GM18861 (cell line): ENCODE data around the gene KCNQ2.

Experiments used
- ATAC-seq: cut with Tn5 transposase; IDR thresholded peaks from one replicate; pipeline ENCODE4 v1.9.1; 2021; ENCODE audit not compliant: unreplicated experiment

The KCNQ2 gene

DNA sequence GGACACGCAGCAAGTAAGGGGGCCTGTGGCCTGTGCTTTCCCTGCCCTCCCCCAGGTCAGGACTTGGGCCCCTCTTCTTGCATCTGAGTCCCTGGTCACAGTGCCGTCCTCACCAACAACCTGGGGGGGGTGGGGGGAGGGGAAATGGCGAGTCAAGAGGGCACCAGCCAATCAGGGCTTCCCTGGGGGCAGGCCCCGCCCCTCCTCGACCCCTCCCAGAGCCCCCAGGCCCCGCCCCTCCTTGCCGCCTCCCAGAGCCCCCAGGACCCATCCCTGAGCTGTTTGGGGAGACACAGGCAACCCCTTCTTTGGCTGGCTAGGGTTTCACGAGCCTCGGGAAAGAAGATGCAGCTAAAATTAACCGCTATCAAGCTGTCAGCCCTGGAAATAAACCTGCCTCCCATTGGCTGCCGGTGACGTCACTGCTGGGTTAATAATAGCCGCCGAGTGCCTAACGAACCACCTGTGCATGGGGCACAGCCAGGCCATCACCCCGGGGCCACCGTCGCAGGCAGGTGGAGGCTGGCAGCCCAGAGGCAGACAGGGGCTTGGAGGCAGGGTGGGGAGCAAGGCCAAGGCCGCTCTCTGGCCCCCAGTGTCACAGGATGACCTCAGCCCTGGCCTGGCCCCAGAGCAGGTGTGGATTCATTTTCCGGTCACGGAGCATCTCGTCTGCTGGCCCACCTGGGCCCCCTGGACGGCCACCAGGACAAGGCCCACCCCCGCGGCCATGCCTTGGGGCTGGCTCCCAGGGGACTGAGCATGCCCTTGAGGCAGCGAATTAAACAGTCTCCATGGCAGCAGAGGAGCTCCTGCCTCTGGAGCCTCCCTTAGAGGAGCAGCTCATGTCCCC, 29.6 kb upstream of the KCNQ2 start:
- no peak for ATAC-seq

DNA sequence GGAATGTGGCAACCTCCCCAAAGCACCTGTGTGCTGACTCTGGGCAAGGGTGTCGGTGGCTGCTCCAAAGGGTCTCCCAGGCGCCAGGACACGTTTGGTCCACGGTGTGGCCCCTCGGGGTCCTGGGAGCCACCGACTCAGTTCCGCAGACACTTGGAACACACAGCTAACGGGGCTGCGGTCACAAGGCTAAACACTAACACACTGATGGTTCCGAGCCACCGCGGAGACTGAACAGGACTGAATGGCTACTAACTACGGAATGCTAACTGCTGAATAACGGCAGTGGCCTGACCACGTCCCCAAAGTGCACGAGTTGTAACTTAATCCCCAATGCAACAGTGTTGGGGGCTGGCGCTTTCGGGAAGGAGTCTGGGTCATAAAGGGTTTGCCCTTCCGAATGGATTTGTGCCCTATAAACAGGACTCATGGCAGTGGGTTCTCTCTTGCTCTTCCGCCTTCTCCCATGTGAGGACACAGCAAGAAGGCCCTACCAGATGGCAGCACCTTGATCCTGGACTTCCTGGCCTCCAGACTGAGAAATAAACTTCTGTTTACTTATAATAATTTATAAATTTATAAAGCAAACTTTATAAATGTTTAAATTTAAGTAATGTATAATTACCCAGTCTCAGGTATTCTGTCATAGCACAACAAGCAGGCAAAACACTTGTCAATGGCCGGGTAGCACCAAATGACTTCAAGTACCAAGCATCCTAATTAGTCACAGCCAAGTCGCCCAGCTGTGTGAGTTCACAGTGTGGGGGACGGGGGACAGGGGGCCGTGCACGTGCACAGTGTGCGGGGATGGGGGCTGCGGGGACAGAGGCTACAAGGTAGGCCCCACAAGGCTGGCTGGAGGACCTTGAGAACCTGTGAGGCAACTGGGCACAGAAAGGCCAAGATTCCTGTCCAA, 28.7 kb upstream of the KCNQ2 start:
- no peak for ATAC-seq

- no peak for ATAC-seq
Measured at GRCh38 chr20:63500151-63500901, 27.9 kb upstream of the KCNQ2 start.

- ATAC-seq, result no peak
Measured at GRCh38 chr20:63499338-63499969, 27.0 kb upstream of the KCNQ2 start.

DNA sequence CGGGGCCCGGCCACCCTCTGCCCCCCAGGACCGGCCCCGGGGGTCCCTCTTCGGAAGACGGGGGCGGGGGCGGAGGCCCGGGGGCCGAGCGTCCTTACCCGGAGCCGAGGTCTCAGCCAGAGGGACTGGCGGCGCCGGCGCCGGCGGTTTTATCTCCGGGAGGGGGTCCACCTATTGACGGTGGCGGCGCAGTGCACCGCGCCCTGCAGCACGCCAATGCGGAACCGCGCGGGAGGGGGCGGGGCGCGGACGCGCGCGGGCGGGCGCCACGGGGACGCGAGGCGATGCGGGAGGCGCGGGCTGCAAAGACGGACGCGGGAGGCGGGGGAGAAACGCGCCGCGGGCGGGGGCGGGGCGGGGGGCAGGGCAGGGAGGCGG, 26.5 kb upstream of the KCNQ2 start, which contains the start of gene EEF1A2:
EEF1A2 (minus strand) TSS at position 124 of the 378 bp plus-strand sequence. CDS start 1,320 bp downstream, outside the sequence.
- ATAC-seq, result no peak

- no peak for ATAC-seq
Measured at GRCh38 chr20:63497946-63498935, 25.8 kb upstream of the KCNQ2 start.

GRCh38 chr20:63497138-63497945, 24.9 kb upstream of the KCNQ2 start:
- ATAC-seq, result no peak

DNA sequence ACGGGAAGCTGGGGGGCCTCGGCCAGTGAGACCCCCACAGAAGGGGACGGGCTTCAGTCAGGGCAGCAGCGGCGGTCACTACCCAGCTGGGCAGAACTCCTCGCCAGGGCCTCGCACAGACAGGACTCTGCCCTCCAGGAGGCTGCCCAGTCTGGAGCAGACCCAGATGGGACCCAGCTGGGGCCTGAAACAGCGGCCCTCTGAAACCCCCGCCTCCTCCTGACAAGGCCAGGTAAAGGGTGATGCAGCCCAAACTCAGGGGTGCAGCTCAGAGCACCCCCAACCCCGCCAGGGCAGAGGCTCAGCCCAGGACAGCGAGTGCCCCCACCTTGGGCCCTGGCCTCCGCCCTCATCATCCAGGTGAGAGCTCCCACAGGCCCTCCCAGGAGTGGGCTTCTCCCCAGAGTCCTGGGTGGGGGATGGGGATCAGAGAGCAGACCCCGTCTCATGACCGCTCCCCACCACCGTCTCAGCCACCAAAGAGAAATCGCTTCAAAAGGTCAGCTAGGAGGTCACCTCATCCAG, 24.2 kb upstream of the KCNQ2 start:
- no peak for ATAC-seq

DNA sequence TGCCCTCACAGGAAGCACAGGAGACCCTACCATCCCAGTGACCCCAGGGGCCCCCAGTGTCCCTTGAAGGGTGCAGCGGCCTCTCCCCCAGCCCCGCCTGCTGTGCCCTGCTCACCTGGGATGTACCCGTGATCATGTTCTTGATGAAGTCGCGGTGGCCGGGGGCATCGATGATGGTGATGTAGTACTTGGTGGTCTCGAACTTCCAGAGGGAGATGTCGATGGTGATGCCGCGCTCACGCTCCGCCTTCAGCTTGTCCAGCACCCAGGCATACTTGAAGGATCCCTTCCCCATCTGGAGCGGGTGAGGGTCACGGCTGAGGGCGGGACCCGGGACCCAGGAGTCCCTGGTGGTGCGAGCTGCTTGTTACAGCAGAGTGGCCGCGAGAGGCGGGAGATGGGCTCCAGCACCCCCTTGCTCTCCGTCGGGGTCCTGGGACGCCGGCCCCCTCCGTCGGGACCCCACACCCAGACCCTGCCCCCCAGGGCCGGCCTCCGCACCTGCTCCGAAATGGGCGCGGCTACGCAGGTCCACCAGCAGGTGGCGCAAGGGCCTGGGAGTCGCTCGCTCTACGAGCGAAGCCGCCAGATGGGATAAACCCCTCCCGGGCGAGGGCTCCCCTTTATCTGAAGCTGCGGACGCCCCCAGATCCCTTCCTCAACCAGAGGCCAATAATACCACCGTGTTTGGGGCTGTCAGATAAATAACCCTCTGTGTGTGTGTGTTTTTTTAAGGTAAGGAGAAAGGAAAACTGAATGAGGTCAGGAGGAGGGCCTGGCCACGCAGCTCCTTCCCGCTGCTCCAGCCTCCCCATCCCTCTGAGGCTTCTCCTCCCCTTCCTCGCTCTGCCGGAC, 23.5 kb upstream of the KCNQ2 start:
- no peak for ATAC-seq

GRCh38 chr20:63495167-63495720, 22.8 kb upstream of the KCNQ2 start:
- ATAC-seq, result no peak

GRCh38 chr20:63494420-63495166, 22.1 kb upstream of the KCNQ2 start:
- ATAC-seq, result no peak

DNA sequence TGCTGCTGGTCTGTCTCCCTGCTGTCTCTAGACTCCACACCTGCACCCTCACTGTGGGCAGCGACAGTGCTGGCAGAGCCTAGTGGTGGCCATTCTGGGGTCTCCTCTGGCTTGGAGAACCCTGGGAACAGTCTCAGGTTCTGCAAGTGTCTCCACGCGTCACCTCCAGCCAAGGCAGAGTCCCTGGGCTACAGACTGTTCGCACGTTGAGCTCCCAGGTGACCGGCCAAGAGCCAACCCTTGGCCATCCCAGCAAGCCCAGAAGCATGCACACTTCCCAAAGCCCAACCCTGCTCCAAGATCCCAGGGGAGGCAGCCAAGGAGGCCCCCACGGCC, 21.6 kb upstream of the KCNQ2 start:
- ATAC-seq, result no peak

DNA sequence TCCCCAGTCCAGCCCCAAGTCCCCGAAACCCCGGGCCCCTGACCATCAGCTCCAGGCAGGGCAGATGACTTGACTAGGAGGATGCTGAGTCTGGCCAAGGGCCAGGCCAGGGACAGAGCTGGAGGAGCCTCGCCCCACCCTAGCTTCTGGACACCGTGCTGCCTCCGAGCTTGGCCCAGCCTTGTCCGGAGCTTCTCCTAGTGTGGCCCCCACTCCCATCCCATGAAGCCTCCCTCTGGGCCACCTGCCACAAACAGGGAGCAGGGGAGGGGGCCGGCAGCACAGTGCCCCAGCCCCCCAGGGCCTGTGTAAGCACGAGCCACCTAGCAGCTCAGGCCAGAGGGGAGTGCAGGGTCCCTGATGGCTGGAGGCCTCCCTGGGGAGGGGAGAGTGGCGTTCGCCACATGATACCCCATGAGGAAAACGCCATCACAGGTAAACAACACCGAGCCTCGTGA, 21.1 kb upstream of the KCNQ2 start:
- ATAC-seq, result no peak

- ATAC-seq, result no peak
Measured at GRCh38 chr20:63492982-63493381, 20.5 kb upstream of the KCNQ2 start.

DNA sequence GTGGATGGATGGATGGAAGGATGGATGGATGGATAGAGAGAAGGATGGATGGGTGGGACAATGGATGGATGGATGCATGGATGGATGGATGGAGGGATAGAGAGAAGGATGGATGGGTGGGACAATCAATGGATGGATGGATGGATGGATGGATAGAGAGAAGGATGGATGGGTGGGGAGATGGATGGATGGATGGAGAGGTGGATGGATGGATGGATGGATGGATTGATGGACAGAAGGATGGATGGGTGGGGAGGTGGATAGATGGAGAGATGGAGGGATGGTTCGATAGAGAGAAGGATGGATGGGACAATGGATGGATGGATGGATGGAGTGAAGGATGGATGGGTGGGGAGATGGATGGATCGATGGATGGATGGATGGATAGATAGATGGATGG, 20.1 kb upstream of the KCNQ2 start:
- no peak for ATAC-seq

DNA sequence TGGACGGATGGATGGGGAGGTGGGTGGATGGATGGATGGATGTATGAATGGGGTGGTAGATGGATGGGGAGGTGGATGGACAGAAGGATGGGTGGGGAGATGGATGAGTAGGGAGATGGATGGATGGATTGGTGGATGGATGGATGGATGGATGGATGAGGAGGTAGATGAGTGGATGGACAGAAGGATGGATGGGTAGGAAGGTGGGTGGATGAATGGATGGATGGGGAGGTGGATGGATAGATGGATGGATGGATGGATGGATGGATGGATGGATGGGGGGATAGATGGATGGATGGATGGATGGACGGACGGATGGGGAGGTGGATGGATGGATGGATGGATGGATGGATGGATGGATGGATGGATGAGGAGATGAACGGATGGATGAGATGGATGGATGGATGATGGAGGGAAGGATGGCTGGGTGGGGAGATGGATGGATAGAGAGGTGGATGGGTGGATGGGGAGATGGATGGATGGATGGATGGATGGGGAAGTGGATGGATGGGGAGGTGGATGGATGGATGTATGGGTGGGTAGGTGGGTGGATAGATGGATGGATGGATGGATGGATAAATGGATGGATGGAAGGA, 19.3 kb upstream of the KCNQ2 start:
- ATAC-seq, result no peak
